HepG2 (cell line): ENCODE data around the gene METAP1D. TPM values are rescaled to one million over a fixed set of nuclear protein-coding genes. Genes with fewer than 3 reads are reported as not detected.

ENCODE experiments used
- ATAC-seq: fragments of 200-7000 bp; cut with Tn5 transposase; 3 replicates; pipeline ENCODE4 v1.9.1; 2020; ENCODE audit warnings: mild to moderate bottlenecking, moderate library complexity
- BruUV-seq: library from RNA; stranded (reverse); fragments of 400-500 nt; replicated peaks from 2 replicates; lab custom pipeline; 2021; lab: Mats Ljungman, UMichigan
- CTCF ChIA-PET: fragments of 300-600 bp; formaldehyde crosslinking; extraction: SDS; loops from one replicate; lab custom pipeline; 2021; ENCODE audit warnings: low total read pairs, inconsistent platforms, low intra/inter-chr PET ratio; lab: Yijun Ruan, JAX
- POLR2A ChIA-PET: fragments of 350-600 bp; sonication (Branson Sonifier 250); formaldehyde crosslinking; loops from one replicate; lab custom pipeline; 2020; ENCODE audit warnings: antibody characterized with exemption, inconsistent platforms; lab: Yijun Ruan, JAX
- DNase-seq: peaks from one replicate; pipeline ENCODE4 v3.0.0-alpha.2; 2015; ENCODE audit warnings: low spot score
- FAIRE-seq: peaks from 3 replicates; lab custom pipeline; 2011; peaks lifted over from hg19 to GRCh38; lab: Jason Lieb, UNC
- H2AFZ ChIP-seq: one replicate; pipeline ENCODE4 v1.6.1; 2011; ENCODE audit warnings: low read length, inconsistent platforms
- H3K27ac ChIP-seq: fragments of 300-600 bp; 3 replicates; pipeline ENCODE4 v1.8.0; 2011; ENCODE audit warnings: mixed run types, mild to moderate bottlenecking, mixed read lengths, low read length, inconsistent platforms; ENCODE audit not compliant: insufficient read depth; ENCODE audit errors: extremely low read length
- H3K27me3 ChIP-seq, 2 experiments: fragments of 200-600 bp in 1 of 2; 2 replicates in 1 of 2; 3 replicates in 1 of 2; pipeline versions ENCODE4 v1.6.0 to v1.8.0; 2011; ENCODE audit warnings: low read length in 2 of 2, mild to moderate bottlenecking in 2 of 2, moderate library complexity in 2 of 2, inconsistent platforms in 1 of 2; ENCODE audit not compliant: insufficient read depth in 2 of 2, control insufficient read depth in 1 of 2
- H3K36me3 ChIP-seq, 2 experiments: fragments of 200-600 bp in 1 of 2; replicated peaks in 1 of 2; 2 replicates in 1 of 2; 3 replicates in 1 of 2; pipeline versions ENCODE4 v1.5.1 to v1.8.0; 2011; ENCODE audit warnings: low read length in 2 of 2, inconsistent platforms in 1 of 2; ENCODE audit not compliant: insufficient read depth in 2 of 2, control insufficient read depth in 1 of 2
- H3K4me1 ChIP-seq: 2 replicates; pipeline ENCODE4 v1.5.1; 2012; ENCODE audit warnings: low read length, inconsistent platforms; ENCODE audit not compliant: insufficient read depth
- H3K4me2 ChIP-seq: 2 replicates; pipeline ENCODE4 v1.6.0; 2011; ENCODE audit warnings: low read depth, low read length, inconsistent platforms
- H3K4me3 ChIP-seq, 3 experiments: fragments of 200-600 bp in 1 of 3; sonication (generic), shearing (Covaris generic) in 1 of 3; replicated peaks in 1 of 3; 2 replicates each; pipeline ENCODE4 v1.5.1; 2011 to 2016; ENCODE audit warnings: low read length in 3 of 3, inconsistent platforms in 2 of 3, low read depth in 2 of 3, mild to moderate bottlenecking in 2 of 3, control low read depth in 1 of 3, mixed read lengths in 1 of 3; ENCODE audit not compliant: insufficient read depth in 1 of 3
- H3K79me2 ChIP-seq: one replicate; pipeline ENCODE4 v1.6.1; 2011; ENCODE audit warnings: low read length, inconsistent platforms; ENCODE audit not compliant: insufficient read depth
- H3K9ac ChIP-seq: 2 replicates; pipeline ENCODE4 v1.6.0; 2011; ENCODE audit warnings: mild to moderate bottlenecking, low read depth, low read length, inconsistent platforms; ENCODE audit not compliant: insufficient read depth
- H3K9me3 ChIP-seq: 2 replicates; pipeline ENCODE4 v1.5.1; 2012; ENCODE audit warnings: mild to moderate bottlenecking, low read length
- H4K20me1 ChIP-seq: 2 replicates; pipeline ENCODE4 v1.6.0; 2011; ENCODE audit warnings: inconsistent platforms, mild to moderate bottlenecking, low read length, moderate library complexity; ENCODE audit not compliant: insufficient read depth
- HDAC2 ChIP-seq: sonication (generic); formaldehyde crosslinking; IDR thresholded peaks from 2 replicates; pipeline ENCODE4 v1.4.0; 2020; ENCODE audit warnings: missing genetic modification reagents
- NRL ChIP-seq: sonication (generic); formaldehyde crosslinking; IDR thresholded peaks from 2 replicates; pipeline ENCODE4 v1.5.0; 2020; ENCODE audit warnings: missing genetic modification reagents, mild to moderate bottlenecking, moderate library complexity, borderline replicate concordance
- PTBP1 ChIP-seq: fragments of 200-400 bp; formaldehyde crosslinking; IDR thresholded peaks from 2 replicates; pipeline ENCODE4 v1.6.1; 2018; ENCODE audit warnings: low read length, low read depth; ENCODE audit not compliant: poor library complexity, severe bottlenecking
- TIGD3 ChIP-seq: sonication (generic); formaldehyde crosslinking; IDR thresholded peaks from 2 replicates; pipeline ENCODE4 v1.5.1; 2020; ENCODE audit warnings: mild to moderate bottlenecking, missing genetic modification reagents, borderline replicate concordance
- ZFP36L1 ChIP-seq: sonication (generic); formaldehyde crosslinking; IDR thresholded peaks from 2 replicates; pipeline ENCODE4 v1.8.0; 2022; ENCODE audit warnings: mild to moderate bottlenecking, missing genetic modification reagents, moderate library complexity
- ZNF337 ChIP-seq: sonication (generic); formaldehyde crosslinking; IDR thresholded peaks from 2 replicates; pipeline ENCODE4 v1.5.1; 2020; ENCODE audit warnings: missing genetic modification reagents, low read depth, mild to moderate bottlenecking, borderline replicate concordance
- ZNF501 ChIP-seq: sonication (generic); formaldehyde crosslinking; IDR thresholded peaks from 2 replicates; pipeline ENCODE4 v1.5.1; 2020; ENCODE audit warnings: mild to moderate bottlenecking, moderate library complexity, missing genetic modification reagents
- ZNF547 ChIP-seq: sonication (generic); formaldehyde crosslinking; IDR thresholded peaks from 2 replicates; pipeline ENCODE4 v1.5.1; 2020; ENCODE audit warnings: mild to moderate bottlenecking, missing genetic modification reagents
- ZNF691 ChIP-seq: sonication (generic); formaldehyde crosslinking; IDR thresholded peaks from 2 replicates; pipeline ENCODE4 v1.4.0; 2020; ENCODE audit warnings: missing genetic modification reagents, low read depth, mild to moderate bottlenecking, borderline replicate concordance
- ZNF709 ChIP-seq: sonication (generic); formaldehyde crosslinking; IDR thresholded peaks from 2 replicates; pipeline ENCODE4 v1.5.0; 2020; ENCODE audit warnings: mild to moderate bottlenecking, missing genetic modification reagents
- WGBS: methylation state at CpG from one replicate; pipeline ENCODE4 v1.1.6; 2017; ENCODE audit warnings: low lambda C conversion rate; 5-methylcytosine and 5-hydroxymethylcytosine counted together
- in situ Hi-C: cut with HindIII; loops from 2 replicates; pipeline ENCODE4 v1.10.0; 2017; ENCODE audit warnings: low pct_unique_long_range_greater_than_20kb; ENCODE audit not compliant: extremely low pct_ligation_motif_present
- intact Hi-C: fragments of 100-400 bp; cut with micrococcal nuclease; formaldehyde crosslinking; loops from one replicate; pipeline ENCODE4 v1.10.0; 2022; ENCODE audit not compliant: unreplicated experiment
- polyA plus RNA-seq, 8 experiments: library from polyadenylated mRNA; depleted of rRNA in 3 of 8; stranded (reverse) in 7 of 8; unstranded in 1 of 8; fragments of >200 nt; fragmentation: Illumina TruSeq in 4 of 8; extraction: Trizol in 4 of 8; gene quantifications; 2 replicates each; pipeline versions ENCODE4 v1.2.1 to v1.2.3, GENCODE V29; 2011 to 2016; ENCODE audit warnings: low read depth in 4 of 8, missing spikeins in 1 of 8, mixed read lengths in 1 of 8; ENCODE audit not compliant: insufficient read depth in 1 of 8
- total RNA-seq, 5 experiments: library from RNA; depleted of rRNA; stranded (reverse); fragments of >200 nt; fragmentation: Illumina TruSeq; extraction: Trizol; gene quantifications; 2 replicates each; pipeline ENCODE4 v1.2.3, GENCODE V29; 2016; ENCODE audit warnings: low read depth in 1 of 5
- TF ChIP-seq, protein P1 (sequence below): sonication (generic); formaldehyde crosslinking; IDR thresholded peaks from 2 replicates; pipeline ENCODE4 v1.5.0; 2020; ENCODE audit warnings: missing genetic modification reagents, mild to moderate bottlenecking, borderline replicate concordance
- TF ChIP-seq, protein P2 (sequence below): sonication (generic); formaldehyde crosslinking; IDR thresholded peaks from 2 replicates; pipeline ENCODE4 v1.5.0; 2020; ENCODE audit warnings: mild to moderate bottlenecking, missing genetic modification reagents, moderate library complexity
- TF ChIP-seq, protein P3 (sequence below): sonication (generic); formaldehyde crosslinking; IDR thresholded peaks from 2 replicates; pipeline ENCODE4 v1.5.1; 2020; ENCODE audit warnings: mild to moderate bottlenecking, moderate library complexity, missing genetic modification reagents

Gene METAP1D
- total and polyA plus RNA-seq, 2 of the 13 experiments (the other 11 are each of a cell fraction or from before 2014, with no cell fraction given) = 14.7 to 21.6 TPM

GRCh38 chr2:172100935-172101820, 101.4 kb downstream of the METAP1D start:
- ATAC-seq (peak; percentile 1), DNase-seq (no peak), FAIRE-seq (no peak)
- intact Hi-C loops (loop anchor here (10.0 kb wide), 1 partner anchor 1126 kb away; no protein-coding TSS in a partner anchor), in situ Hi-C loops (loop anchor here (5.0 to 10.0 kb wide), 2 partner anchors 104 to 306 kb away; partner anchors contain the start of gene METAP1D)
- Histone ChIP-seq H3K27ac (no peak overlapping the region), H4K20me1 (no peaks in the 10 kb centered on the region; the same call in 1 of the 2 replicates), H3K79me2 (no peaks in the 10 kb centered on the region), H3K27me3 (peaks cover 14 to 46% of the 10 kb centered on the region in 2 experiments), H3K4me2 (peak overlapping the region; percentile 99), H3K4me1 (peaks cover 76% of the 10 kb centered on the region), H3K9ac (peak overlapping the region; percentile 47), H3K4me3 (peak overlapping the region; percentile 61 to 75 (median 65)), H3K36me3 (no peaks in the 10 kb centered on the region), H3K9me3 (no peaks in the 10 kb centered on the region), H2AFZ (no peak overlapping the region)
- POLR2A ChIA-PET = interaction anchor here (0.9 to 2.8 kb wide), 9 partner anchors 10 to 413 kb away, joined by 3 to 42 read pairs (median 7); partner anchors contain the start of genes DLX1, DYNC1I2 and SLC25A12
- WGBS = 54% methylated on average over 54 of the region's 54 CpGs
- no TSS peak for BruUV-seq
- CTCF ChIA-PET = no interaction called here
- TF ChIP-seq NRL (CRISPR knock-in tag) = no peak
- TF ChIP-seq, protein P1, sequence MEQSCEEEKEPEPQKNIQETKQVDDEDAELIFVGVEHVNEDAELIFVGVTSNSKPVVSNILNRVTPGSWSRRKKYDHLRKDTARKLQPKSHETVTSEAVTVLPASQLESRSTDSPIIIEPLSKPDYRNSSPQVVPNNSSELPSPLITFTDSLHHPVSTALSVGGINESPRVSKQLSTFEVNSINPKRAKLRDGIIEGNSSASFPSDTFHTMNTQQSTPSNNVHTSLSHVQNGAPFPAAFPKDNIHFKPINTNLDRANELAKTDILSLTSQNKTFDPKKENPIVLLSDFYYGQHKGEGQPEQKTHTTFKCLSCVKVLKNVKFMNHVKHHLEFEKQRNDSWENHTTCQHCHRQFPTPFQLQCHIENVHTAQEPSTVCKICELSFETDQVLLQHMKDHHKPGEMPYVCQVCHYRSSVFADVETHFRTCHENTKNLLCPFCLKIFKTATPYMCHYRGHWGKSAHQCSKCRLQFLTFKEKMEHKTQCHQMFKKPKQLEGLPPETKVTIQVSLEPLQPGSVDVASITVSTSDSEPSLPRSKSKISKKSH = peak; percentile 46; the same call in 1 of the 2 replicates
- TF ChIP-seq ZNF691 (CRISPR knock-in tag) = no peak
- TF ChIP-seq ZNF709 = 0 out of 2 replicates have a peak, but pooled peaks have one; percentile 24
- peak; percentile 70; the same call in 1 of the 2 replicates for TF ChIP-seq ZNF501 (CRISPR knock-in tag)
- no peak; the same call in 1 of the 2 replicates for TF ChIP-seq HDAC2
- TF ChIP-seq ZNF337 = 0 out of 2 replicates have a peak, but pooled peaks have one; percentile 10
- TF ChIP-seq, protein P2, sequence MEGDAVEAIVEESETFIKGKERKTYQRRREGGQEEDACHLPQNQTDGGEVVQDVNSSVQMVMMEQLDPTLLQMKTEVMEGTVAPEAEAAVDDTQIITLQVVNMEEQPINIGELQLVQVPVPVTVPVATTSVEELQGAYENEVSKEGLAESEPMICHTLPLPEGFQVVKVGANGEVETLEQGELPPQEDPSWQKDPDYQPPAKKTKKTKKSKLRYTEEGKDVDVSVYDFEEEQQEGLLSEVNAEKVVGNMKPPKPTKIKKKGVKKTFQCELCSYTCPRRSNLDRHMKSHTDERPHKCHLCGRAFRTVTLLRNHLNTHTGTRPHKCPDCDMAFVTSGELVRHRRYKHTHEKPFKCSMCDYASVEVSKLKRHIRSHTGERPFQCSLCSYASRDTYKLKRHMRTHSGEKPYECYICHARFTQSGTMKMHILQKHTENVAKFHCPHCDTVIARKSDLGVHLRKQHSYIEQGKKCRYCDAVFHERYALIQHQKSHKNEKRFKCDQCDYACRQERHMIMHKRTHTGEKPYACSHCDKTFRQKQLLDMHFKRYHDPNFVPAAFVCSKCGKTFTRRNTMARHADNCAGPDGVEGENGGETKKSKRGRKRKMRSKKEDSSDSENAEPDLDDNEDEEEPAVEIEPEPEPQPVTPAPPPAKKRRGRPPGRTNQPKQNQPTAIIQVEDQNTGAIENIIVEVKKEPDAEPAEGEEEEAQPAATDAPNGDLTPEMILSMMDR (CRISPR knock-in tag) = peak; percentile 41; the same call in 1 of the 2 replicates
- 0 out of 2 replicates have a peak, but pooled peaks have one; percentile 60 for TF ChIP-seq TIGD3 (CRISPR knock-in tag)
- TF ChIP-seq, protein P3, sequence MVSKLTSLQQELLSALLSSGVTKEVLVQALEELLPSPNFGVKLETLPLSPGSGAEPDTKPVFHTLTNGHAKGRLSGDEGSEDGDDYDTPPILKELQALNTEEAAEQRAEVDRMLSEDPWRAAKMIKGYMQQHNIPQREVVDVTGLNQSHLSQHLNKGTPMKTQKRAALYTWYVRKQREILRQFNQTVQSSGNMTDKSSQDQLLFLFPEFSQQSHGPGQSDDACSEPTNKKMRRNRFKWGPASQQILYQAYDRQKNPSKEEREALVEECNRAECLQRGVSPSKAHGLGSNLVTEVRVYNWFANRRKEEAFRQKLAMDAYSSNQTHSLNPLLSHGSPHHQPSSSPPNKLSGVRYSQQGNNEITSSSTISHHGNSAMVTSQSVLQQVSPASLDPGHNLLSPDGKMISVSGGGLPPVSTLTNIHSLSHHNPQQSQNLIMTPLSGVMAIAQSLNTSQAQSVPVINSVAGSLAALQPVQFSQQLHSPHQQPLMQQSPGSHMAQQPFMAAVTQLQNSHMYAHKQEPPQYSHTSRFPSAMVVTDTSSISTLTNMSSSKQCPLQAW (CRISPR knock-in tag) = peak; percentile 11; the same call in 1 of the 2 replicates
- peak; percentile 17 for TF ChIP-seq PTBP1
- 0 out of 2 replicates have a peak, but pooled peaks have one; percentile 38 for TF ChIP-seq ZFP36L1 (CRISPR knock-in tag)
- TF ChIP-seq ZNF547 = no peak
